Activated naive CD4-positive, alpha-beta T cell treated with Interleukin-2 at 50 U/mL for 16 hours (primary cell): ENCODE measurements around the gene PIP5KL1.

Experiments used
- DNase-seq: peaks from one replicate; pipeline ENCODE4 v3.0.0-alpha.2; 2020

PIP5KL1 gene, protein sequence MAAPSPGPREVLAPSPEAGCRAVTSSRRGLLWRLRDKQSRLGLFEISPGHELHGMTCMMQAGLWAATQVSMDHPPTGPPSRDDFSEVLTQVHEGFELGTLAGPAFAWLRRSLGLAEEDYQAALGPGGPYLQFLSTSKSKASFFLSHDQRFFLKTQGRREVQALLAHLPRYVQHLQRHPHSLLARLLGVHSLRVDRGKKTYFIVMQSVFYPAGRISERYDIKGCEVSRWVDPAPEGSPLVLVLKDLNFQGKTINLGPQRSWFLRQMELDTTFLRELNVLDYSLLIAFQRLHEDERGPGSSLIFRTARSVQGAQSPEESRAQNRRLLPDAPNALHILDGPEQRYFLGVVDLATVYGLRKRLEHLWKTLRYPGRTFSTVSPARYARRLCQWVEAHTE

DNA sequence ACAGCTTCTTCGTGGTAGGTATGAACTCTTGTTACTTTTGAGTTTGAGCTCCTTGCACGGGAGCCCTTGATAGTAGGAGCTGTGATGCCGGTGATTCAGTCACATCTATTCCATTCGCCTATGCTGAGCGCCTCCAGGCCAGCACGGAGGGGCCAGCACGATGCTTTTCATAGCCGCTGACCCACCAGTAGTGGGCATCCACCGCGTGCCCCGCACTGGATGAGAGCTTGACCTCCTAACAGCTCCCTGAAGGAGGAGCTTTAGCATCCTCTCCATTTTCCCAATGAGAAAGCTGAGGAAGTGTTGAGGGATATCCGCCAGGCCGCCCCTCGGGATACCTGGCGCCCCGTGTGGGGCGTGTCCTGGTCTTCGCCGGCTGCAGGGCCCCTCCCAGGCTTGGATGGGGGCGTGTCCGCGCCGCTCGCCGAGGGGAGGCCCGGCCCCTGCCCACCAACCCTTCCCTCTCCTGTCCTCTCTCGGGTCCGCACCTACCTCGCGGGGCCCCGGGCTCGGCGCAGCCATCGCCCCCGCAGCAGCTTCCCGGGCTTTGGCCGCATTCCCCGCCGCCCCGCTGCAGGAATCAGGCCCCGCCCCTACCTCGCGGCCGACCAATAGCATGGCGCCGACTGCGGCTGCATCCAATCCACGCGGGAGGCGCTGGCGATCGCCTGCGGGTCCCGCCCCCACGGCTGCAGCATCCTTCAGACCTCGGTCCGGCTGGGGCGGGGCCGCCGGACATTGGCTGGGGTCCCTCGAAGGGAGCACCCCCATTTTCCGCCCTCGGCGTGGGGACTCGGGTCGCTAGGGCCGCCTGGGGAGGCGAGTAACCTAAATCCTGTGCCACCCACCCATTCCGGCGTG, at the start of gene PIP5KL1:
Gene PIP5KL1 (minus strand): TSS at position 547 of the 861 bp plus-strand sequence. CDS start 25 bp downstream, at position 522.
- DNase-seq, result peak; percentile 79

DNA sequence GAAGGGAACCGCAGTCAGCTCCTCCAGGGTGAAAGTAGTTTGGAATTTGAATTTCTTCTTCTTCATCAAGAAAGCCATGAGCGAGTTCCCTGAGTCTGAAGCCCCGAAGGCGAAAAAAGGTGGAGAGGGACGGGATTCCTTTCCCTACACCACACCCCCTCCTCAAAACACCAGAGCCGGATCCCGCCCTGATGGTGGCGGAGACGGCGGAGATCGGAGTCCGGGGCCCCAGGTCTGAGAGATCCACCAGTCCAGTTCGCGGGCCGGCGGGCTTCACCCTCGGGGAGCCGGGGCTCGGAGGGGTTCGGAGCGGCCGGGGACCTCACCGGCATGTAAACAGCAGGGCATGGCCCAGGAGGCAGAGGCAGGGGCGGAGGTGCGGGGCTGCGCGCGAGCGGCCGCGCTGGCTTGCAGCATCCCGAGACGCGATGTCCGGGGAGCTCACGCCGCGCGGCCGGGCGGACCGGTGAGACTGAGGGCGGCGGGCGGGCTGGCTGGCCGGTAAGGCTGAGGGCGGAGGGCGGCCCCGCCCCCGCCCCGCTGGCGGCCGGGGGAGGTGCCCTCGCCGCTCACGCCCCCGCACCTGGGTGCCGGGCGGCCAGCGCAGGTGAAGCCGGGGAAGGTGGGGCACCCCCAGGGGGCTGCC, 49.6 kb upstream of the PIP5KL1 start:
- peak; percentile 49 for DNase-seq

DNA sequence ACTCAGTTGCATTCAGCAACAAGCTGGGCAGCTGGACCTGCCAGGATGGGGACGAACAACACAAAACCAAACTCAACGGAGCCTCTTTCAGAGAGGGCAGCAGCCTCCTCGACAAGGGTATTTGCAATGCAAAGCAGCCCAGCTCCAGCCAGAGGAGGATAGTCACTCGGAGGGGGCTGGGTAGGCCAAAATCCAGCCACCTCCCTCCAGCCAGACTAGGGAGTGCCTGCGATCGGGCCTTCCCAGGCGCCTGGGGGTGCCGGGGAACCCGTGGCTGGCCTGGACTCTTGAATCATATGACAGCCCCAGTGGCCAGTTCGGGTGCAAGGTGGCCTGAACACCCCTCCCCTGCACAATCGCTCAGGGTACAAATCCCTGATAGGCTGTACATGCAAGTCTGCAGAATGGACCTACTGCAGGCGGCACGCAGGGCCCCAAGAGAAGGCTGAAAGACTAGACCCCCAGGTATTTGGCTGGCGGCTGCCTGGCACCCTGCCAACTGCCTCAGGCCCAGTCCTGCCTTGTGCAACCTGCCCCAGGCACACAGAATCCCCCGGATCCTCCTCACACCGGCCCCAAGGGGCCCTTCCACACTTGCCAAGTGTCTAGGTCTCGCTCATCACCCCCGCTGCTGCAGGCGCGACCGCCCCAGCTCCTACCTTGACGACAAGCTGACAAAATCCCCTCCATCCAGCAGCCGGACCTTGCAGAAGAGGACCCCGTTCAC, 48.9 kb upstream of the PIP5KL1 start:
- DNase-seq, result no peak

DNA sequence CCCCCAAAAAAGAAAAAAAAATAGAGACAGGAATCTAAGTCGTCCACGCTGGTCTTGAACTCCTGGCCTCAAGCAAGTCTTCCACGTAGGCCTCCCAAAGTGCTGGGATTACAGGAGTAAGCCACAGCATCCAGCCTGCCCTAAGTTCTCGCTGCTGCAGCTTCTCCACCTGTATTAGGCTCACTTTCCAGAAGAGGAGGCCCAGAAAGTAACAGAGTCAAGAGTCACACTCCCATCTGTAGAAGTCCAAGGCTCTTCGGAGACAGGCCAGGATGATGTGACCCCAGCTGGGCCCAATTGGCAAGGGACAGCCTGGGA, 48.4 kb upstream of the PIP5KL1 start:
- DNase-seq, result no peak

DNA sequence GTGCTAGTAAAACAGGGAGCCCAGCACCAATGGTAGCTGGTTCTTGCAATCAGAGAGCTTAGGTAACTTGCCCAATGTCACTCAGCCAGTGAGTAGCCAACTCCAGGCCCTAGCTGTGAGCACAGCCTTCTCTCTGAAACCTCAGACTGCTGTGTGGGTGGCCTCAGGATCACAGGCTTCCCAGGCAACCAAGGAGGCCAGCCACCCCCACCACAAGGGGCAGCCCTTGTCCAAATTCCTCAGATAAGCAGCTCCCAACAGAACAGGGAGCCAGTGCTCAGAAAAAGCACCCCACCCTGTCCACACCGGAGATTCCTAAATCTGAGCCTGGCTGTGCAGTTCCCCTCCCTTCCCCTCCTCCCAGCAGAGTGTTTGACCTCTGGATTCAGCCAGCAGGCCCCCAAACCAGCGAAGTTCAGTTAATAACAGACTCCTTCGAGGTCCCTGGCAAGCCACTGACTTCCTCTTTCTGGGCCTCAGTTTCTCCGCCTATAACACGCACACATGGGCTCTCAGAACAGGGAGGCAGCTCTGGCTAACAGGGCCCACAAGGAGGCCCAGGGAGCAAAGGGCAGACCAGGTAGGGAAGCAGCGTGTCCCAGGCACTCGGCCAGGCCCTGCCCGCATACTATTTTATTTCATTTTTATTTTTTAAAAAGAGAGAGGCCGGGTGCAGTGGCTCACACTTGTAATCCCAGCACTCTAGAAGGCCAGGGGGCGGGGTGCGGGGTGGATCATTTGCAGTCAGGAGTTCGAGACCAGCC, 47.5 kb upstream of the PIP5KL1 start:
- no peak for DNase-seq

DNA sequence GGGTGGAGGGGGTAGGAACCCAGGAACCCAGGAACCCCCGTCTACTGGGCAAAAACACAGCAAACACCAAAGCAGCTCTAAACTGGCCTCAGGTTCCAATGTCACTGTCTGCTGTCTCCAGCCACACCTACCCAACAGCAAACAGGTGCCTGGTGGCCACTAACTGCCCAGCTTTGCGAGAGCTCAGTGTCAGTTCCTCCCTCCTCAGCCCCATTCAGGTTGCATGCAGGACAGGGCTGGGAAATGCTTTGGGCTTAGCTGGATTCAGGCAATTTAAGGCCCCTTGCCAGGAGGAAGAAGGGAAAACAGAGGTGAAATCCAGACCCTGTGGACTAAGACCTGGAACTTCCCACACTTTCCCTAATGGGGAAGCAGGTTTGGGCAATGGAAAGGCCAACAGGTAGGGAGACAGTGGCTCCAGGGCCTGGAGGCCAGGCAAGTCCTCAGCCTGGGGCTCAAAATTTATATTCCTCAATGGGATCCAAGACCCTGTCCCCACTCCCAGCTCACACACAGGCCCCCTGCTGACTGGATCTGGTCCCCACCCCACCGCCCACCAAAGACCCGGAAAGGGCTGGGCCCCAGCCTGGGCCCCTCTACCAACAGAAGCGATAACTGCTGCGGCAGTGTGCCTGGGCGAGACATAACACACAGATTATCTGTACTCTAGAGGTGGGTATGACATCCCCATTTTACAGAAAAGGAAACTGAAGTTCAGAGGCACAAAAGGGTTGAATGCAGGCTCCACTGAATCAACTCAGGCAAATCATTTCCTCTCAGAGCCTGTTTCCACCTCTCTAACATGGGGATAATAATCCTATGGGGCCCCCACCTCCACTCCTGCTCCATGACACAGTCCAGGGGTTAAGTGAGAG, 46.7 kb upstream of the PIP5KL1 start:
- DNase-seq, result peak; percentile 52

DNA sequence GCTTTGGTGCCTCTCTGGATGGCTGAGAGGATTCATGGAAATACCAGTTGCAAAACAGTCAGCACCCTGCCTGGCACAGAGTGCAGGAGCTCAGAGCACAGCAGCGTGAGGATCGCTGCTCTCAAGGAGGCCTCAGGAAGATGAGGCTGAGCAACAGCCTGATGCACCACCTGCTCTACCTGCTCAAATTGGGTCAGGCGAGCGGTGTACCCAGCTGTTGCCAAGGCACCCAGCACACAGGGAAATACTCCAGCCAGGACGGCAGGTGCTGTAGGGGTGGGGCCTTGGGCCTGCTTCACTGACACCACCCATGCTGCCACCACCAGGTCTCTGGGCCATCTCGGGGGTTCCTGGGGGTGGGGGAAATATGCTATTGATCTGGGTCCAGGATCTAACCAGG, 45.9 kb upstream of the PIP5KL1 start:
- no peak for DNase-seq

DNA sequence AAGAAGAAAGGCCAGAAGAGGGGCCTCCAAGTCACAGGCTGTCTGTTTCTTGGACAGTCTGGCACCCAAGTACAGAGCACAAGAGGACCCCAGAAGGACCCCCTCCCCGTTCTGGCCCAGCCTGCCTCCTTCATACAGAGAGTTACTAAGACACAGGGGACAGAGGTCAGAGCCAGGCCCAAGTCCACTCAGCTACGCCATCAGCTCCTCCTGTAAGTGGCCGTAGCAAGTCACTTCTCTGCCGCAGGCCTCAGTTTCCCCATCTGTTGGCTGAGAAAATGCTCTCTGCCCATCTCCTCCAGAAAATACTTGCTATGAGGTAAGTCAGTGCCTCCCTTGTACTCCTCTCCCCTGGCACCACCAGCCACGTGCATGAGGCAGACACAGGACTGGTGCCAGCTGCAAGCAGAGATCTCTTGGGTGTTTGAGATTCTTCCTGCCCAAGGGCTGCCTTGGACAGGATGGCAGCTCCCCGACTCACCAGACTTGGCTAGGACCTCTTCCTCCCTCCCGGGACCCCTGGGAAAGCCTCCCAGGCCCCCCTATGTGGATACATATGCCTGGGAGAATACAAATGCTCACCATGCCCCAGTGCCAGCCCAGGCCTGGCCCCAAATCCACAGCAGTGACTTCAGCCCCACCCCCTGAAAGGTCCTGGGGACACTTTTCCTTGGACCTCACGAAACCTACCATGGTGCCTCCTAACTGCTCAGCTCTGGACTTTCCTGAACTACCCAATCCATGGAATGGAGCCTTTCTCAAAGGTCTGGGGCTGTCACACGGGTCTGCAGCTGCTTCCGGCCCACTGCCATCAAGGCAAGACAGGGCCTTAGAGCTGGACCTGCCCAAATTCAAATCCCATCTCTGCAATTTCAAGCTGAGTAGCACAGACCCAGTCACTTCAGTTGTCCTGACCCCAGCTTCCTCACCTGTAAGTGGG, 45.1 kb upstream of the PIP5KL1 start:
- DNase-seq, result no peak

DNA sequence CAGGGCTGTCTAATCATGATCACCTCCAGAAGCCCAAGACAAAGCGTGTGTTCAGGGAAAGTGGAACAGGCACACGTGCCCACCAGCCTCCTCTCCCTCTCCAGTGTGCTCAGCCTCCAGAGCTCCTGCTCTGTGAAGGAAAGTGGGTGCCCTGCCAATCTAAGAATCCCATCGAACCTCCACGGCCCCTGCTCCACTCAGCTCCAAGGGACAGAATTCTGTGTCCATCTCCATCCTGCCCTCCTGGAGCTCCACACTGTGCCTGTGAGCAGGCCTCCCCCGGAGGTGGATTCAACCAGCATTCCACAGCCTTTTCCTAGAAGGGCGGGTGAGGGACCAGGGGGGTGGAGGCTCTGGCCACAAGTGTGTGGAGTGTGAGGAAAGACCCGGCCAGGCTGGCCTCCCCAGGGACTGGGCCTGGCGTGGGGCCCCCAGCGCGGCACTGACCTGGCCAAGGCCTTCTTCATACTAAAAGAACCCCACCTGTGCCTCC, 44.2 kb upstream of the PIP5KL1 start:
- no peak for DNase-seq

DNA sequence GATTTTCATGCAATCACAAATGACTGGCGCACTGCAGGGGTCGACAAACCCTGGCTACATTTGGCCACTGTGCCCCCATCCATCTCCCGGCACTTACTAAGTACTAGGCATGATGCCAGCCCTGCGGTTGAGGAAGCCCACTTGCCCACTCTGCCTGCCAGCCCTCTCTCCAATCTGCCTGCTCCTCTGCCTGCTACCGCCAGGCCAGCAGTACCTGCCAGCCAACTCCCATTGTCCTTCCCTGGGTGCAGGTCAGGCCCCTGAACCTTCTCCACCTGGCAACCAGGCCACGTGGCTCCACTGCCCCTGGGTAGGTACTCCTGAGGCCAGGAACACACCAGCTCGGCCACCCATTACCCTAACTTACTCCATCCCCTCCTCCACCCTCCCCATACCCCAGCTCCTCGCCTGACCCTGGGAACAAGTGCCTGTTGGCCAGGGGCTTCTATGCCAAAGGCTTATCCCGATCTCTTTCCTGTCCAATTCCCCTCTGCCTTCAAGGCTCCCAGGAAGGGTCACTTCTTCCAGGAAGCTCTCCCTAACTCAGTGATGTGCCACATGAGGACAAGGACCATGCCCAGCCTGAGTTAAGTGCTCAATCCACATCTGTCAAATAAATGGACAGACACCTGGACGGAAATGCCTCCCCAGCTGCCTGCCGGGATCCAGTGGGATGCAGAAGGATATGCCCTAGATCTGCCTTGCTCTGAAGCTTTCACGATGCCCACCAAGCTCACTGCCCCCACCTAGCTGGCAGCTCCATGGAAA, 43.6 kb upstream of the PIP5KL1 start:
- no peak for DNase-seq

DNA sequence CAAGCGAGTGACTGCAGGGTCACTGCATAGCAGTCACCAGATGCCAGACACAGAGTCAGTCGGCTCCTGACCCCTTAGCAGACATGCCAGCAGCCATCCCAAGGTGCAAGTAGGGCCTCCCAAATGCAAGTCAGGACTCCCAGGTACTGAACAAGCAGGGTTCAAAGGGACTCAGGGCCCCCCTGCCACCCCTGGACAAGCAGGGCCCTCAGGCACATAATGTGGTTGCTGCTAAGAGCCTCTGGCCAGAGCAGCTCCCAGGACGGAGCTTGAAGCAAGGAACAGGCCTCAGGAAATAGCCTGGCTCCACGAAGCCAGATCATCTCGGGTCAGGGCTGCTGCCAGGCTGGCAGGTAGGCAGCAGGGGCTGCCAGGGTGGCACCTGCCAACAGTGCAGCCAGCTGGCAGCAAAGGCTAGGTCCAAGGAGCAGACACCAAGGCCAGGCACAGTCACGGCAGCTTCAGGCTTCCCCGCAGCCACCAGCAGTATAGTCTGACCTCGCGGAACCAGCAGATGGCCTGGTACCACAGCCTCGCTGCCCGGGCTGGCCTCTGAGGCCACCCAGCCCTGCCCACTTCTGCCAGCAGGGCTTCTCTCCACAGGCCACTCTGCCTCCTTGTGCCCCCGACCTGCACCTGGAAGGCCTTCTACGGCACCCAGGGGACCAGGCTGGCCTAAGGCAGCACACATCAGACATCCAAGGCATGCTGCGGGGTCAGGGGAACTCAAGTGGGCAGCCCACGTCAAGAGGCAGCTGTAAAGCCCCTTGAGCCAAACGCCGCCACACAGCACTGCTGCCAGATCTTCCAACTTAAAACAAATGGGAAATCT, 42.8 kb upstream of the PIP5KL1 start:
- no peak for DNase-seq

DNA sequence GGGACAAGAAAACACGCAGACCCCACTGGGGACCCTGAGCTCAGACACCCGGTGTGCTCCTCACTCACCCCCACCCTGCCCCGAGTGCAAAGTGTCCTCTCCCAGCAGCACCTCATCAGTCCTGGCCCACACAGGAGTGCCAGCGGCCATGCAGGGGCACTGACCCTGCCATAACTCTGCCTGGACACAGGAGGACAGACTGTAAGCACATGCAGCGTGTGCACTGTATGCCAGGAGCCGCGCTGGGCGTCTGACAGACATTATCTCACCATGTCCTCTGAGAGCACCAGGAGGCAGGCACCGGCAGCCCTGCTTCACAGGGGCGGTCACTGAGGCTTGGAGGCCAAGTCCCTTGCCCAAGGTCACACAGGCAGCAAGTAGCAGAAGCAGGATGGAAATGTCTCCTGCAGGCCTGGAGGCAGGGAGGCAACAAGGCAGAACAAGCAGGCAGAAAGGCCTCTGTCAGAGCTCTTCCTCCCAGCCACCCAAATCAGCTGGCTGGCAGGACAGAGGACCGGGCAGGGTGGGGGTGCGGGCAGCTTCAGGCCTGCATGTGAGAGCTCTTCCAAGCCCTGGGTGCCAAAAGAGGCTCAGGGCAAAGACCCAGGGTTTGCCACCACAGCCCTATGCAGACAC, 41.8 kb upstream of the PIP5KL1 start:
- no peak for DNase-seq

DNA sequence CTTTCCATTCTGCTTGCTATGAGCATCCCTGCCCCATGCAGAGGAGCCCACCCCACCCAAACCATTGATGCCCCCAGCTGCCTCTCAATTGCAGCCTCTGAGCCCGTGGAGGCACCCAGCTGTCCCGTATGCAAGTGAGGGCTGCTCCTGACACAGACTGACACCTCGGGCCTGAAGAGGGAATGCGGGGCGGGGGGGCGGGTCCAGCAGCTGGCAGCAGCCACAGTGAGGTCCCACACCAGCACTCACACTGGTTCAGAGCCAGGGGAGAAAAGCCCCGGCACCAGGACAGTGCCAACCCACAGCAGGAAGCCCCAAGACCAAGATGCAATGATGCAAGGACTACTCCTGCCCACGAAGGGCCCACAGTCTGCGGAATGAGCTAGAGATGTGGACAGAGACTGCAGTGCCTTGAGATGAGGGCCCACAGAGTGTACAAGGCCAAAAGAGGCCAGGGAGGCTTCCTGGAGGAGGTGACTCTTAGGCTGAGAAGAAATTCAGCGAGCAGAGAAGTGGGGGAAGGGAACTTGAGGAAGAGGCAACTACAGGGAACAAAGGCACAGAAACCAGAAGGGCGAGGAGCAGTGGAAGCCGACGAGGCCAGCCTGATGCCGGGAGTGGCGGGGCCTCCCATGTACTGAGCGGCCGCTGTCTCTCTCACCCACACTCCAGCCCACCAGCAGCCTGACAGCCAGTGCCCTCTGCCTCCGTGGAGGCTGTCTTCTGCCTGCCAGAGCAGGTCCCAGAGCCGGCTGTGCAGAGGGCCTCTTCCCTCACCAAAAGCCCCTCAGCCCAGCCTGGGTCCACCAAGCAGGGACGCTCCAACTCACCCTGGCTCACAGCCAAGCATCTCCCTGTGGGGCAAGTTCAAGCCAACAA, 41.0 kb upstream of the PIP5KL1 start:
- DNase-seq, result peak; percentile 42

DNA sequence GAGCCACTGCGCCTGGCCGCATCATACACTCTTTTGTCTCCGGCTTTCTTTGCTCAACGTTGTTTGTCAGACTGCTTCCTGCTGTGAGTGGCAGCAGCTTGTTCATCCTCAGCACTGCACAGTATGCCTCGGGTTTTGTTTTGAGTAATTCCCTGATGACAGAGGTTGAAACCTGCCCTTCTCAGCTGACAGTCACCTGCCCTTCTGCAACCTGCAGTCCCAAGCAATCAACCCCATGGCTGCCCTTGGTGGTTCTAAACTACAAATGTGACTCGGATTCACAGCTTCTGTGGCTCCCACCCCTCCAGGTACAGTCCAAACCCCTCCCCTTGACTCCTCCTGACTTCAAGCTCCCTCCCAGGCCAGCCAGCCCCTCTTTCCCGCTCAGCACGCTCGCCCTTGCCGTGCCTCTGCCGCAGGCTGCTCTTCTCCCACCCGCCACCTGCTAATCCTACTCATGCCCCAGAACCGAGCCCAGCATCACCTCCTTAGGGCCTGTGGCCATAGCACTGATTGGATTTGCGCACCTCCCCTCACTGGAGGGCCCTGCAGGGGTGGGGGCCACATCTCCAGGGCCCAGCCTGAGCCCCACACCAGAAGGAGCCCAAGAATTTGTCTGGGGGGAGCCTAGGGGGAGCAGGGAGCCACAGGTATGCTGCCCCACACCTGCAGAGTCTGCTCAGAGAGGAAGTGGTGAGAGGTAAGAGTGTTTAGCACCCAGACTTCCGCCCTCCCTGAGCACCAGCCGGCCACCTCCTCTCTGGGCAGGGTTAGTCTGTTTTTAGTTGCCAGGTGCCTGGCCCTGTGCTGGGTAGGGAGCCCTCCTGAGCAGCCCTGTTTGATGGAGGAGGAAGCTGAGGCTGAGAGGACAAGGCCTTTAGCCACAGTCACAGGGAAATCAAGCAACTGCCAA, 40.1 kb upstream of the PIP5KL1 start:
- peak; percentile 76 for DNase-seq

DNA sequence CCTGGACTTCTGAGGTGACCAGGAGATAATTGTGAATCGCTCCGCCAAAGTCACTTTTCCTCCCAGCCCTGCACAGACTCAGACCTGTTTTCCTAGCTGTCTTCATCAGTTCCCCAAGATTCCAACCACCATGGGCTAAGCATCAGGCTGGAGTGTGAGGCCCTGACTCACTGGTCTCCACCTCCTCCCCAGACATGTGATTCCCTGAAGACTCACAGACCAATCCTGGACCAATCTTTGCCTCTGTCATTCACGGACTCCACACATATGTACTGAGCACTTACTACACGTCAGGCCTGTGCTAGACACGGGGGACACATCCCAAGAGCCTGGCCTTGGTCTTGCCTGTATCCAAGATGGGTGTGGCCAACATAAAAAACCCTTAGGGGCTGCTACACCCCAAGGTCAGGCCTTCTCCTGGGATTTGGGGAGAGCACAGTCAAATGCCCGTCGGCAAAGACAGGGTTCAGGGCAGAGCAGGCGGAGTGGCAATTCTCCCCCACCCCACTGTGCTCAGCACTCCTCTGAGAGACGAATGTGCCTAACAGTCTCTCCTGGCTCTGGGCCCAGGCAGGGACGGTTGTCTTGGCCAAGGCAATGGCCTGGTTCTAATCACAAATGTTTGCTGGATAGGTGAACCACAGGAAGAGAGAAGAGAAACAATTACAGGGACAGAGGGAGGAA, 38.3 kb upstream of the PIP5KL1 start:
- no peak for DNase-seq
